ENCODE results near the gene PACRG. TPM values are rescaled to one million over a fixed set of nuclear protein-coding genes. Genes with fewer than 3 reads are reported as not detected.

PACRG gene
- total RNA-seq, 1 donor from 2014 or later = 0.17 TPM

DNA sequence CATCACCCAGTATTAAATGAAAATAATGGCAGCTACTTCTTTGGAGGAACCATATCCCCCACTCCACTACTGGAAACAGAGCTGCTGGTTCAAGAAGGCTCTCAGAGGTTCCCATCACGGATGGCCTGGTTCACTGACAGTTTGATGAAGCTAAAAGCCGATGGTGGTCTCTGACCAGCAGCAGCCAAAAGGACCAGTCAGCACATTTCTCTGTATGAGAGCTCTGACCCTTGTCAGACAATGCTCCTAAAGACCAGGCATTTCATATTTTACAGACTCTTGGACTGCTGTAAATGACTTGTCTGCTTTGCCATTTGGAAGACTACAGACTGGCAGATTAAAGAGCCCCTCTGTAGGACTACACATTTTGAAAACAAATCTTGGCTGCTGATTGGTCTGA lies 16.8 kb upstream of the PACRG start:
- no peak for DNase-seq

DNA sequence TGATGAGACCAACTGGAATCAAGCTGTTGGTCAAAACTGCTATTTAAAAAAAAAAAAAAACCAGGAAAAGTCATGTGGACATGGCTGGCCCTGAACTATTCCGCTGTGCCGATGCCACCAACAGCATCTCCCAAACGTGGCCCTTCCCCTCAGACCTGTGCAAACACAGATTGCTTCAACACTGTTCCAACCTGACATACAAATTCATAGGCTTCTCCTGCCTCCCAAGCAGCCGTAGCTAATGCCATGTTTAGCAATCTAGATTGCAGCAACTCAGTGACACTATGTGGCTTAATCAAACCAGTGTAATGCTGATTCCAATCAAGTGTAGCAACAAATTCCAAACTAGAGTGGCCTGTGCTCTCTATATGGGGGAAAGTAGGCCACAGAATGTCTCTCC lies 16.4 kb upstream of the PACRG start:
- DNase-seq = no peak

DNA sequence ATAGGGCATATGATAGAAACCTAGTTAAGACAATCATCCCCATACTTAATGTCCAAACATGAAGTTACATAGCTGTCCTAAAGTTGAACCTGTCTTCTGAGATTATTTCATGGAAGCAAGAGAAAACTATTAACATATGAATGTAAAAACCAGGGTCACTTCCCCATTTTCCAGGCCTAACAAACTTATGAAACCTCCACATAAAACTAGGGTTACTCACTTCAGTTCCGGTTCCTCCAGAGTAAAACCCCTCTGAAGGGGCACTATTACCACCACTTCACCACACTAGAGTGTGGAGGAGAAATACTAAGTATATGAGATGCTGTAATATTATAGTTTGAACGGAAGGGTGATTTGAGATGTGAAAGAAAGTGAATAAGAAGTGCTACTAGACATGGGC lies 15.1 kb upstream of the PACRG start:
- DNase-seq = no peak

DNA sequence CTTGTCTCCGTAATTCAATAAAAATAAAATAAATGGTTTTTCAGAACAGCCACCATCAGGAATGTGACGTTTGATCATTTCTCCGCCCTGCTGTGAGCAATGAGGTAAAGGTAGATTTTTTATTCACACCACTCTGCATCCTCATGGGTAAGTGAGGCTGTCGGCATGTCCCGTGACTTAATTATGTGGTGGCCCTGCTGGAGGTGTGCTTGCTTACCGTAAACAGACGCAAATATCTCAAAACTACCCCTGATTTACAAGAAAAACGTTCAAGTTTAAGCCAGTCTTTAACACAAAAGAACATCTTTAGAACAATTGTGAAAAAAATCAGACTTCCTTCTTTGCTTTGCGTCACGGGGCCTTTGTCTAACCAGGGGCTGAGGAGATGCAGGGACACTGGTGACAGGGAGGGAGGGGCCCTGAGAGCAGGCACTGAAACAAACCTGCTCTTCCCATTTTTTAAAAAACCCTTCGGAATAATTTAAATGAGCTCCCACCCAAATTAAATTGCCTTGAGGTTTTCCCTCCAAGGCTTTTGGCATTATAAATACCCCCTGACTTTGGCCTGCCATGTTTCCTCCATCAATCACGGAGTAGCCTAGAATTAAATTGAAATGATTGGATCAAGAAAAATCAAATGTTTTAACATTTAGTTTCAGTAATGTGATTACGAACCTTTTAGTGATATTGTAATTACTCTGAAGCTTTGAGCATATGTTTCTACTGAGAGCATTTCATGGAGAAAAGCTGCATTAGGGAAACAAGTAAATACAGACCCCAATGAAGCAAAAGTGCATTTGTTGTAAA lies 13.6 kb upstream of the PACRG start:
- DNase-seq = no peak

DNA sequence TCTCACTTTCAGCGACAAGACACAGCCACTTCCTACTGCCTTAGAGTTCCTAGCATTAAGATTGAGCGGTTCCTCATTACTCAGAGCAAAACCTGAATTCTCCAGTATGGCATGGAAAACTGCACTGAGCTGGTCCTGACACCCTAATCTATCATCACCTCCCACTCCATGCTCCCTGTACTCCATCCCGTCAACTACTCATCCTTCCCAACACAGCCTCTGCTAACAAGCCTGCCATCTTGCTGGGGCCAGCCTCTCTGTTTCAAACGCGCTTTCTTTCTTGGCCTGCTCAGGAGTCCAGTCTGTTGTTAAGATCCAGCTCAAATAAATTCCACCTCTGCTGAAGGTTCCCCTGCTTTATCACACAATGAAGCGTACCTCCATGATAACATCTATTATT lies 12.2 kb upstream of the PACRG start:
- no peak for DNase-seq

DNA sequence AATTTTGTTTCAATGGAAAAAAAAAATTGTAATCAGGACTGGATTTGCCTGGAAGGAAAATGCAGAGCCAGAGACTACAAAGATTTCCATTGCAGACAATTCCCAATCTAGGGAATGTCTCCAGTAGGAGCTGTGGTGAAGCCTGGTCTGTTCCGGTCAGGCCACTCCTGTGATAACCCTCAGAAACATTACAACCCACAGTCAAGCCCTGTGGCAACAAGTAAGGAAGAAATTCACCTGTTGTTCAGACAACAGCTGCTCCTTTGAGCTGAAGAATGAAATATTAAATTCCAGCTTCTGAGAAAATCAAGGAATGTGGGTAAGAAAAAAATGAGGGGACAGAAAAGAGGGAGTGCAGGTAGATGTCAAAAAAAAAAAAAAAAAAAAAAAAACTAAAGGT lies 8.2 kb upstream of the PACRG start:
- no peak for DNase-seq

DNA sequence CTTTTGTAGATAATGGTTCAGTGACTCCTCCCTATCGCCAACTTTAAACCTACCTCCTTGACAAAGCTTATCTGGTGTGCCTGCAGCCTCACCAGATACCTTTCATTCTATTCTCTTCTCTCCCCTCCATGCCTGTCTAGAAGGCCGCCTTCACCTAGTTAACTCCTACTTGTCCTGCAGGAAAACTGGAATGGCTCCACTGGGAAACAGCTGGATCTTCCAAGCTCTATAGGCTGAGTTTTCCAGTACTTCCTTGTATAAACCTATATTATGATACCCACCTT lies 6.4 kb upstream of the PACRG start:
- DNase-seq = no peak

DNA sequence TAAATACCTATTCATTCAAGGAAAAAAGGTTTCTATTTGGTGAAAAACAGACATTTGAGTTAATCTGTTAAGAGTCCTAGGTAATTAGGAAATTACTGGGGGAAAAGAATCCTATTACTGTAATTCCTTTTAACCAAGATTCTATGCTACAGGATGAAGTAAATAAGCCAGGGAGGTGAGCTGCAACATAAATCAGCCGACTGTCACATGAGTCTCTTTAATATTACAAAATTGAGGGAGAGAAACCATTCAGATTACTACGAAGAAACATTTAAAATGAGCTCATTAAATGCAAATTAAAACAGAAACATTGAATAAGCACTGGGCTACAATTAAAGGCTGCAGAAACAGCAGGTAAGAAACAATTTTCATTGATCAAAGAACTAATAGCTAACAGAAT lies 5.5 kb upstream of the PACRG start:
- DNase-seq = no peak

DNA sequence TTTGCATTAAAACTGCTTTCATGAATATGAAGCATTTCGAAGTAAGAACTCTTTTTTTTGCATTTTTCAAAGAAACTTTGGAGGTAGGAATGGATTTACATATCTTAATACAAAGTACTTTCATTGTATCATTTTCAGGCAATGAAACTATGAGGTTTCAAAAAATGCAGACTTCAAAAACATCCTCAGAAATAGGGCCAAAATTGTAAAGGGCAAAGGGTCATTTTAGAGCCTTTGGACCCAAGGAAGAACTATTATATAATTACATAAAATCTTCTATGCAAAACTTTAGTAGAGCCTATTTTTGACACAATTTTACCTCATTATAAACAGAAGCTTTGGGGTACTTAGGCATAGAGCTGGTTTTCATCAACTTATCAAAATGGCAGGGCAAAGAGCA lies 5.1 kb upstream of the PACRG start:
- DNase-seq = no peak

DNA sequence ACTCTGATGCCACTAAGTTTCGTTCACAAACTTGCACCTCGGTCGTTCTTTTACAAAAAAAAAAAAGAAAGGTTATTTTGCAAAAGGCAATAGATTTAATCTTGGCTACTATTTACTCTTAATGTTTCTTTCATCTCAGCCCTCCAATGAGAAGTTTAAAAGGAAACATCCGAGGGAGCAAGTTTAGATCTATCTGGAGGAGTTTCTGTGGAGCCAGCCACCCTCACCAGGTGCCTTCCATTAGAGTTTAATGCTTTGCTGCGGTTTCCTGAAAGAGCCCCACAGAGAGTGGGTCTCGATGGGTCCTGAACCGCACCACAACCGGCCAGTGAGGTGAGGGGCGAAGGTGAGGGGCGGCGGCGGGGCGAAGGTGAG lies 840 bp upstream of the PACRG start:
- peak; percentile 12 for DNase-seq

DNA sequence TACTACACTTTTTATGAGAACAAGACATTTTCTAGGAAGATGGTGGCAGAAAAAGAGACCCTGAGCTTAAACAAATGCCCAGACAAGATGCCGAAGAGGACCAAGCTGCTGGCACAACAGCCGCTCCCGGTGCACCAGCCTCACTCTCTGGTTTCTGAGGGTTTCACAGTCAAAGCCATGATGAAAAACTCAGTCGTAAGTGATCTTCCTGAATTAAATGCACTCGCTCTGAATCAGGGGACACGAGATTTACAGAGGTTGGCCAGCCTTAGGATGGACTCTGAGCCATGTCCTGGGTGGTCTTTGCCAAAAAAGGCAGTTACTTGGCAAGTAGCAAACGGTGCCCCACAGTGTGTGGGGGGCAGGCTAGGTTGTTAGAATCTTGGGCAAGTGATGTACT lies 423 bp downstream of the PACRG start:
- no peak for DNase-seq

DNA sequence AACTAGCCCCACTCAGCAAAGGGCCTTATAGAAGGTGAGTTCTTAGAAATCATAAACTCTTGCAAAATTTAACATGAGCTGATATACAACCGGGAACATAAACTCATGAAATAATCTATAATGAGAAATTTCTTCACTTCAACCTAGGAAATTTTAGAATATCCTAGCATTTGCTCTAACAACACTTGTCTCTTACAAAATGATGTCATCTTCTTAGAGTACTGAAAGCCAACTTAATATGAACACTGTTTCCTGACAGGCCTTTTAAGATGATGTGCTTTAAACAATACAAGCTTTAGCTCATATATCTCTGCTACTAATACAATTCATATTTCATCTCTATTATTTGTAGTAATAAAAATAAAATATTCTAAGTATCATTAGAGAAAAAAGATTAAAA lies 932 bp downstream of the PACRG start:
- DNase-seq = no peak

DNA sequence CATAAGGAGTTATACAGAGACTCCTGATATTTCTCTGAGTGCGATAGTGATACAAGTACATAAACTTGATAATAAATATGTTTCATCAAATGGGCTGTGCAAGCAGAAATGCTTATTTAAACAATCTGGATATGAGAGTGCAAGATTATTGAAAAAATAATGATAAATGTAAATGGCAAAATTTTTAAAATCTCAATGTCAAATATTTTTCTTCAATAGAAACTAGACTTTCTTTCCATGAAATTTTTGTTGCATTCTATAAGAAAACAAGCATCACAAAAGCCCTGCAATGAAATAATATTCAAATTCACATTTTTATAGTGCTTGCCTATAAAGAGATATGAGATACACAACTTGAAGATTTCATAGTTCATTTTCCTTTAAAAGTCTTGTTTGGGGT lies 2.7 kb downstream of the PACRG start:
- no peak for DNase-seq

DNA sequence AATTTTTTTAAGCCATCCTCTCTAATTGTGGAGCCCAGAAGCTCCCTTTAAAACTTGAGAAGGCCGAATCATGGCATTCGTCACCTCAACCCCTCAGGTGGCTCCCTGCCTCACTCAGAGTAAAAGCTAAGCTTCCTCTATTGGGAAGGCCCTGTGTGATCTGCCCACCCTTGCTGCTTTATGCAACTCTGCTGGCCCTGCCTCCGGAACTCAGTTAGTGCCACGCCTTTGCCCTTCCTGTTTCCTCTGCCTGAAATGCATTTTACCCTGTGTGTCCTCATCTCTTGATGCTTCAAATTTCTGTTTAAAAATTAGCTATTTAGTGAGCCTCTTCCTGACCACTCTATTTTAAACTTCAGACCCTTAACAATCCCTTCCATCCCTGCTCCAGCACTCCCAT lies 5.7 kb downstream of the PACRG start:
- no peak for DNase-seq

DNA sequence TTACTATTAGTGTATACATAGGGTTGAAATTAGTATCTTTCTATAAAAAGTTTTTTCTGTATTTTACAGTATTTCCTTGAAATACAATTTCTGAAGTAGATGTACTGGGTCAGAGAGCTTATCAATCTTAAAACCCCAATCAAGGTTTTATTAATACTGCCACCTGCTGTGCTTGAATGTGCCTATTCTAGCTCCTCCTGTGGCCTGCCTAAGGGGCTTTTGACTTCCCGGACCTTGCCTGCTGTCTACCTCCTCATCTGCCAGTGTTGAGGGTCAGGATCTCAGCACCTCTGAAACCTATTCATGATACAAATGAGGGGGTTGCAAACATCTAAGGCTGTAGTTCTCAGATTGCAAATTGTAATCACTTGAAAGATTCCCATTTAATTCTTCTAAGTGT lies 9.2 kb downstream of the PACRG start:
- DNase-seq = no peak

DNA sequence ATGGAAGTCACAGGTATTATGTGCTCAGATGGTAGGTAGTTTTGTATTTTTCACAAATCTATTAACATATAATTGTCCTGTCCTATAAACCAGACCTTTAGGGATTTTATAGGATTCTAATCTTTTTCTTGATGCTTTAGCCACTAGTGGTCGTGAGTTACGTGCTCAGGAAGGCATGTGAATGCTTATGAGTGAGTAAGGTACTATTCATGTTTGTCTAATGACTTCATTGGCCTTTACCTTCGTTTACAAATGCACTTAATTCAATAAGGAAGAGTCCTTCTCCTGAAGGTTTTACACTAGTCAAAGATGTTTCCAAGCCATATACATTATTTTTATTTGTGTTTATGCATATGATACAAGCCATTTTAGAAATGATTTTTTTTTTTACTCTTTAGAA lies 23.0 kb downstream of the PACRG start:
- DNase-seq = no peak

DNA sequence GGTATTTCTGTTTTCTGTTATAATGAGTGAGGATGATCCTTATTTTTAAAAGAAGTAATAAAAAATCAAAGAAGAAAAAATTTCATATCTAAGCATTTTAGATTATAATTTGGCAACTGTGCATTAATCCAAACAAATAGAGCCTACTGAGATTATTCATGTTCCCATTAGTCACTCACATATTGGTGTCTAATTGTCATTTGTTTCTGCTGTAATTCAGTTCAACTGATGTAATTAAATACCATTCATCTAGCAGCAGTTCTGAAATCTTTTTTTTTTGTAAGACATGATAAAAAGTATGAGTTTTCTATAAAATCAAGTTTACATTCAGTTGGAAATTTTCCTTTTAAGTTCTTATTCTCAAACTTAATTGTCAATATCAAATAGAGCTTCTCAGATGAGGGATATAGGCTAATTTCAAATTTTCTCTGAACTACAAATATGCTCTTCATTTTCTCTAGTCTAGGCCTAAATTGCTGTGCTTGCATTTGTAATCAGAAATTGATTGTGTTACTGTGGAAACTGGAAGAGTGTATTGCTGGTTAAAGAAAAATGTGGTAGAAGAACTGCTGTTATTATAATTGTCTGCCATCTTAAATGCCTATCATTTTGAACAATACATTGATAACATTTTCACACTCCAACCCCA lies 23.6 kb downstream of the PACRG start:
- no peak for DNase-seq

DNA sequence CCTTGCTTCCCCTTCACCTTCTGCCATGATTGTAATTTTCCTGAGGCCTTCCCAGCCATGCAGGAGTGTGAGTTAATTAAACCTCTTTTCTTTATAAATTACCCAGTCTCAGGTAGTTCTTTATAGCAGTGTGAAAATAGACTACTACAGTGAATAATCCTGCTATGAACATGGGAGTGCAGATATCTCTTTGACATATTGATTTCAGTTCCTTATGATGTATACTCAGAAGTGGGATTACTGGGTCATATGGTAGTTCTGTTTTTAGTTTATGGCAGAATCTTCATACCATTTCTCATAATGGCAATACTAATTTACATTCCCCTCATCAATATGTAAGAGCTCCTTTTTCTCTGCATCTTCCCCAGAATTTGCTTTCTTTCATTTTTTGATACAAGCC lies 26.0 kb downstream of the PACRG start:
- no peak for DNase-seq

DNA sequence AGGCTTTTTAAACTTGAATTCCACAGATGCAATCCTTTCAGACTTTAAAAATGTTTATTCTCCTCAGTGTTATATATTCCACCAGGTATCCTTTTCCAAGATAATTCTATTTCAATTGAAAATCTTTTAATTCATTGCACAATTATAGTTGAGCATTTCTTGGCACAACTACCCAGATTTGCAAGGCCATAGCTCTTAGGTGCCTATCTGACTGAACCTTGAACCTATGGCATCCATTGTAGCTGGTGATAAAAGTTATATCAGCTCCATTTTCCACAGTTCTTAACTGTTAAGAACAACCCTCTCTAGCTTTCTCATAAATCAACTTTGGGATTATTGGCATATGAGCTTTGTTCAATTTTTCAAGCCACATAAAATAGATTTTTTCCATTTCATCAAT lies 42.4 kb downstream of the PACRG start:
- no peak for DNase-seq

DNA sequence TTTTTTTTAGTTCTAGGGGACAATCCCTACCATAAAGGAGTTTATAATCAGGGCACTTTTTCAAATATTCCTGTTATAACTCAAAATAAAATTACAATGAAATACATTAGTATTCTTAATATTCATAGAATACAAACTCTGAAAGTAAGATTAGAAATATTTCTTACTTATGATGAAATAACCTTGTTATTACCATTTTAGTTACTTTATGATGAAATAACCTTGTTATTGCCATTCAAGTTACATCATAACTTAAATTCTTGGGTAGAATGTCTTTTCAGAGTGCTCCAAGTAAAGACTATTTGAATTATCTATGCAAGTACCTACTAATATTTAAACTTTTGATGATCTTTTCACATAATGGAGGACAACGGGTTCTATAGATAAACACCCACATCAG lies 43.2 kb downstream of the PACRG start:
- no peak for DNase-seq

DNA sequence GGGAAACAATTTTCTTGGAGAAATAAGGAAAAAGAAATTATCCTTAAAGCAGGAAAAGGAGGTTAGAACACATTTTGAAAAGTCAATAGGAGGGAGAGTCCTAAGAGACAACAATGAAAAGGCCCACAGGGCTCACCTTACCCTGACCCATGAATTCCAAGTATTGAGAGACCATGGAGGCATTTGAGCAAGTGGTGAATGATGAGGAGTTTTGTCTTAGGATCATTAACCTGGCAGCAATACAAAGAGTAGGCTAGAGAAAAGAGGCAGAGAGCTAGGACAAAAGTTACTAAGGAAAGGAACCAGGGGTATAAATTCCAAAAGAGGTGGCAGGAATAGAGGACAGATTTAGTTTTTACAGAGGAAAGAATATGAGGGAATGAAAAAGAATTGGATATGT lies 44.7 kb downstream of the PACRG start:
- DNase-seq = no peak

DNA sequence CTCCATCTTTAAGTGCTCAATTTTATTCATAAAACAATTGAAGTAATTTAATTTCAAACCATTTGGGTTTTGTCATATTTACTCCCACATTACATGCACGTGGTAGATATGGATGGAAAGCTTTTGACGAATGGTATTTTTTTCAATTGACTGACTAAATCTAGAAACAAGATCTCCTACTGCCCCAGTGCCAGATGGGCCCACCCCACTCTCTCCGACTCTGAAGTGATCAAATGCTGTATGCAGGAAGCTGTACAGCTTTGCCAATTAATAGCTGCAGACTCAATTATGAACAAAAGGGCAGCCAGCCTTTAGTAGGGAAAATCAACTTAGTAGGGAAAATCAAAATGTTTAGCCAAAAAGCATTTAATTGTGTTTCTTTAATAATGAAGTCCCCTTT lies 46.2 kb downstream of the PACRG start:
- no peak for DNase-seq

DNA sequence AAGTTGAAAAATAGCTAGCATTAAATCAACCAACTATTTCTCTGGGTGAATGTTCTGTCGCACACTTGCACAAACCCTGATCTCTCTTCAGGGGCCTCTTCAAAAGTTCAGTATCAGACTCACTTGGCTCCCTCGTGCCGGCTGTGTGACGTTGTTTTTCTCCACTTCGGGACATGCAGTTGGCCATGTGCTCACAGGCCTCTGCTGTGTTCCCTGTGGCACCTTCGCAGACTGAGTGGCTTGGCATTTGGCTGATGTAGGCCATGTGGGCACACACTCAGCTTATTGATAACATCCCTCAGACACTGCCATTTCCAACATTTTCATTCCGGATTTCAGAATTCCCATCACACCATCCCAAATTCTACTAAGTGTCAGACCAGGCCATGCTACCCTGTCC lies 49.3 kb downstream of the PACRG start:
- no peak for DNase-seq

DNA sequence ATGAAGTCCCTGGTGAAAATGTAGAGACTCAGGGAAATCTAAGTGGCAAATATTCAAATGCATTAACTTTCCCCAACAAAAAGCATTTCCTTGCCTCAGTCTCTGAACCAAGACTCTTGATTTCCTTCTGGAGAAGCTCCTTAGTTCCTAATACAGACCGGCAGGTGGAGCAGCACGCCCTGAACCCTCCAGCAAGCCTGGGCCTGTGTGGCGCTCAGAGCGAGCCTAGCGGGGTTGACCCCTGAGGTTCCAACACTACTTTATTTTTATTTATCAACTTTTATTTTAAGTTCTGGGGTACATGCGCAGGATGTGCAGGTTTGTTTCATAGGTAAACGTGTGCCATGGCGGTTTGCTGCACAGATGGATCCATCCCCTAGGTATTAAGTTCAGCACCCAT lies 50.8 kb downstream of the PACRG start:
- no peak for DNase-seq

DNA sequence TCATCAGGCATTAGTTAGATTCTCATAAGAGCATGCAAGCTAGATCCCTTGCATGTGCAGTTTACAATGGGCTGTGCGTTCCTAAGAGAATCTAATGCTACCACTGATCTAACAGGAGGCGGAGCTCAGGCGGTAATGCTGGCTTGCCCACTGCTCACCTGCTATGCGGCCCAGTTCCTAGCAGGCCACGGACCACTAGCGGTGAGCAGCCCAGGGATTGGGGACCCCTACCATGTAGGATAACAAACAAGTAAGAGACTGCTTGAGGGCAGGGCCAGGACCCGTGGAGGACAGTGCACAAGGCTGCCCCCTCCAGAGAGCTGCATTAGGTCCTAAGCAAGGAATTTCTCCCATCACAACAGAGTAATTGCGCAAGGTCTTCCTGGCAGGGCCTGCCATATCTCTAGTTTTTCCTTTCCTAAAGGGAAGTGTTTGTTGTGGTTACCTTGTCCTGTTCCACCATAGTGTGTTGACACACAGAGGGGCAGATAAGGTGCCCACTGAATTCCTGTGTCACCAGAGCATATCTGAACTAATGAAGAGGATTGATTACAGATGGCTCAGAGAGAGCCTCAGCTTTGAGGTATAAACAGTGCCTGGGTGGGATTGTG lies 58.0 kb downstream of the PACRG start:
- no peak for DNase-seq

Measured in dermis blood vessel endothelial cell (primary cell).